Umbilical cord (tissue), 2 donors: ENCODE measurements around the gene CHST9. TPM values are rescaled to one million over a fixed set of nuclear protein-coding genes. Genes with fewer than 3 reads are reported as not detected.
A peak's percentile ranks its signal among the peaks of the same experiment; 100 is the strongest.
"Not testable (repeated sequence)": the region's sequence is repeated elsewhere in the genome, so short reads cannot be mapped to it uniquely, and the experiment has no call there.

Experiments used
- DNase-seq: peaks from one replicate; pipeline ENCODE4 v3.0.0-alpha.2; 2015; ENCODE audit warnings: low spot score
- total RNA-seq: library from RNA; depleted of rRNA; stranded (reverse); fragments of >200 nt; gene quantifications from one replicate; pipeline ENCODE4 v1.2.3, GENCODE V29; 2014; ENCODE audit warnings: low replicate concordance; ENCODE audit not compliant: insufficient read depth

Gene CHST9
- total RNA-seq, 1 donor from 2014 or later = 3.4 TPM

GRCh38 chr18:26931659-26932058 lies 253.4 kb downstream of the CHST9 start:
- DNase-seq = no peak

GRCh38 chr18:26930630-26931029 lies 254.5 kb downstream of the CHST9 start:
- DNase-seq = no peak

GRCh38 chr18:26928670-26929313 lies 256.3 kb downstream of the CHST9 start:
- no peak for DNase-seq

GRCh38 chr18:26927822-26928221 lies 257.3 kb downstream of the CHST9 start:
- not testable (repeated sequence) for DNase-seq

- peak; percentile 27 for DNase-seq
Observed at GRCh38 chr18:26926066-26926675, 258.9 kb downstream of the CHST9 start.

GRCh38 chr18:26925313-26925712 lies 259.8 kb downstream of the CHST9 start:
- peak; percentile 62 for DNase-seq

GRCh38 chr18:26922313-26922712 lies 262.8 kb downstream of the CHST9 start:
- DNase-seq = no peak

GRCh38 chr18:26920644-26921043 lies 264.5 kb downstream of the CHST9 start:
- no peak for DNase-seq

- peak; percentile 42 for DNase-seq
Observed at GRCh38 chr18:26919627-26920026, 265.5 kb downstream of the CHST9 start.

- DNase-seq = no peak
Observed at GRCh38 chr18:26919201-26919600, 265.9 kb downstream of the CHST9 start.

GRCh38 chr18:26911840-26912239 lies 273.3 kb downstream of the CHST9 start:
- DNase-seq = no peak

- DNase-seq = no peak
Observed at GRCh38 chr18:26909599-26910290, 275.4 kb downstream of the CHST9 start.

- DNase-seq = no peak
Observed at GRCh38 chr18:26908906-26909305, 276.2 kb downstream of the CHST9 start.

- no peak for DNase-seq
Observed at GRCh38 chr18:26902291-26902690, 282.8 kb downstream of the CHST9 start.

GRCh38 chr18:26901020-26901419 lies 284.1 kb downstream of the CHST9 start:
- DNase-seq = no peak

- no peak for DNase-seq
Observed at GRCh38 chr18:26894426-26894825, 290.7 kb downstream of the CHST9 start.

GRCh38 chr18:26893996-26894395 lies 291.1 kb downstream of the CHST9 start:
- no peak for DNase-seq

GRCh38 chr18:26888259-26888658 lies 296.8 kb downstream of the CHST9 start:
- no peak for DNase-seq

- DNase-seq = no peak
Observed at GRCh38 chr18:26875040-26875654, 310.0 kb downstream of the CHST9 start.

GRCh38 chr18:26874283-26874682 lies 310.8 kb downstream of the CHST9 start:
- DNase-seq = no peak

- DNase-seq = no peak
Observed at GRCh38 chr18:26869640-26870039, 315.5 kb downstream of the CHST9 start.

GRCh38 chr18:26868968-26869586 lies 316.0 kb downstream of the CHST9 start:
- DNase-seq = peak; percentile 88
